OCI-LY1 (cell line): Measurements from ENCODE around the gene ADARB2.

Experiments
- EZH2 ChIP-seq: fragments of 200-600 bp; sonication (generic), shearing (Covaris generic); IDR thresholded peaks from 2 replicates; pipeline ENCODE4 v1.8.0; 2017; ENCODE audit warnings: borderline replicate concordance, mixed run types, mild to moderate bottlenecking, antibody characterized with exemption, low read length, moderate library complexity, mixed read lengths
- TF ChIP-seq, protein P1 (sequence below): fragments of 200-600 bp; sonication (generic), shearing (Covaris generic); IDR thresholded peaks from 2 replicates; pipeline ENCODE4 v1.5.1; 2017; ENCODE audit warnings: mild to moderate bottlenecking, antibody characterized with exemption, low read length, moderate library complexity, mixed read lengths

- no peak for TF ChIP-seq EZH2
- TF ChIP-seq, protein P1, sequence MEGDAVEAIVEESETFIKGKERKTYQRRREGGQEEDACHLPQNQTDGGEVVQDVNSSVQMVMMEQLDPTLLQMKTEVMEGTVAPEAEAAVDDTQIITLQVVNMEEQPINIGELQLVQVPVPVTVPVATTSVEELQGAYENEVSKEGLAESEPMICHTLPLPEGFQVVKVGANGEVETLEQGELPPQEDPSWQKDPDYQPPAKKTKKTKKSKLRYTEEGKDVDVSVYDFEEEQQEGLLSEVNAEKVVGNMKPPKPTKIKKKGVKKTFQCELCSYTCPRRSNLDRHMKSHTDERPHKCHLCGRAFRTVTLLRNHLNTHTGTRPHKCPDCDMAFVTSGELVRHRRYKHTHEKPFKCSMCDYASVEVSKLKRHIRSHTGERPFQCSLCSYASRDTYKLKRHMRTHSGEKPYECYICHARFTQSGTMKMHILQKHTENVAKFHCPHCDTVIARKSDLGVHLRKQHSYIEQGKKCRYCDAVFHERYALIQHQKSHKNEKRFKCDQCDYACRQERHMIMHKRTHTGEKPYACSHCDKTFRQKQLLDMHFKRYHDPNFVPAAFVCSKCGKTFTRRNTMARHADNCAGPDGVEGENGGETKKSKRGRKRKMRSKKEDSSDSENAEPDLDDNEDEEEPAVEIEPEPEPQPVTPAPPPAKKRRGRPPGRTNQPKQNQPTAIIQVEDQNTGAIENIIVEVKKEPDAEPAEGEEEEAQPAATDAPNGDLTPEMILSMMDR: no peak
These were observed 3.6 kb downstream of the ADARB2 start for GRCh38 chr10:1733720-1734119.
